Naive thymus-derived CD4-positive, alpha-beta T cell (primary cell): ENCODE measurements around the gene PTPRJ. TPM values are rescaled to one million over a fixed set of nuclear protein-coding genes. Genes with fewer than 3 reads are reported as not detected.
A peak's percentile ranks its signal among the peaks of the same experiment; 100 is the strongest.

ENCODE experiments used
- ATAC-seq: fragments of 150-1000 bp; cut with Tn5 transposase; 2 replicates; pipeline ENCODE4 v1.10.0; 2021; ENCODE audit warnings: mild to moderate bottlenecking, moderate library complexity
- CTCF ChIA-PET: fragments of 350-600 bp; sonication (Branson Sonifier 250); formaldehyde crosslinking; loops from one replicate; lab custom pipeline; 2021; ENCODE audit warnings: antibody characterized with exemption; lab: Charles Lee
- POLR2A ChIA-PET: fragments of 350-600 bp; sonication (Branson Sonifier 250); formaldehyde crosslinking; loops from one replicate; lab custom pipeline; 2021; ENCODE audit warnings: antibody characterized with exemption, inconsistent platforms; lab: Charles Lee
- DNase-seq, 9 donors: peaks; one replicate each; pipeline versions ENCODE4 v3.0.0 to v3.0.0-alpha.2; 2020 to 2022; ENCODE audit warnings: mixed read lengths in 1 of 9
- H3K27ac ChIP-seq: one replicate; pipeline ENCODE4 v1.7.0; 2013; ENCODE audit warnings: mild to moderate bottlenecking, low read depth, low read length, moderate library complexity
- H3K27me3 ChIP-seq, 2 donors: one replicate each; pipeline ENCODE4 v1.7.0; 2013; ENCODE audit warnings: low read length in 2 of 2, mild to moderate bottlenecking in 2 of 2, moderate library complexity in 2 of 2; ENCODE audit not compliant: control insufficient read depth in 2 of 2, insufficient read depth in 2 of 2
- H3K36me3 ChIP-seq, 3 experiments: 1 replicate in 2 of 3; 2 replicates in 1 of 3; pipeline ENCODE4 v1.7.0; 2013; ENCODE audit warnings: low read length in 3 of 3, mild to moderate bottlenecking in 3 of 3, moderate library complexity in 1 of 3; ENCODE audit not compliant: insufficient read depth in 3 of 3, control insufficient read depth in 2 of 3
- H3K4me1 ChIP-seq, 2 donors: one replicate each; pipeline ENCODE4 v1.7.0; 2013; ENCODE audit warnings: low read length in 2 of 2, mild to moderate bottlenecking in 2 of 2, moderate library complexity in 1 of 2; ENCODE audit not compliant: control insufficient read depth in 2 of 2, insufficient read depth in 2 of 2
- H3K4me3 ChIP-seq: 2 replicates; pipeline ENCODE4 v1.7.0; 2013; ENCODE audit warnings: mild to moderate bottlenecking, low read length
- H3K9me3 ChIP-seq, 3 experiments: 1 replicate in 2 of 3; 2 replicates in 1 of 3; pipeline ENCODE4 v1.7.0; 2013; ENCODE audit warnings: low read length in 3 of 3; ENCODE audit not compliant: control insufficient read depth in 2 of 3
- H3K27ac Mint-ChIP-seq, 9 donors: one replicate each; pipeline ENCODE4 v1.8.0; 2020 to 2022; ENCODE audit warnings: mixed read lengths in 9 of 9, mild to moderate bottlenecking in 8 of 9, moderate library complexity in 5 of 9, inconsistent platforms in 2 of 9
- H3K27me3 Mint-ChIP-seq, 5 donors: one replicate each; pipeline ENCODE4 v1.8.0; 2021 to 2022; ENCODE audit warnings: mixed read lengths in 5 of 5, mild to moderate bottlenecking in 1 of 5
- H3K36me3 Mint-ChIP-seq, 5 donors: one replicate each; pipeline ENCODE4 v1.8.0; 2020 to 2022; ENCODE audit warnings: mixed read lengths in 5 of 5, mild to moderate bottlenecking in 3 of 5, inconsistent platforms in 1 of 5
- H3K4me1 Mint-ChIP-seq, 7 donors: one replicate each; pipeline ENCODE4 v1.8.0; 2020 to 2022; ENCODE audit warnings: mixed read lengths in 7 of 7, mild to moderate bottlenecking in 3 of 7, inconsistent platforms in 1 of 7
- H3K4me3 Mint-ChIP-seq, 10 donors: one replicate each; pipeline ENCODE4 v1.8.0; 2020 to 2022; ENCODE audit warnings: mild to moderate bottlenecking in 10 of 10, mixed read lengths in 10 of 10, moderate library complexity in 6 of 10, inconsistent platforms in 2 of 10
- H3K9me3 Mint-ChIP-seq, 11 donors: one replicate each; pipeline ENCODE4 v1.8.0; 2020 to 2022; ENCODE audit warnings: mixed read lengths in 11 of 11, mild to moderate bottlenecking in 4 of 11, inconsistent platforms in 1 of 11, moderate library complexity in 1 of 11
- intact Hi-C, 2 donors: fragments of 100-400 bp; cut with micrococcal nuclease; formaldehyde crosslinking; loops; one replicate each; pipeline ENCODE4 v1.15.1; 2023
- polyA plus RNA-seq, 2 donors: library from polyadenylated mRNA; unstranded; fragments of 300-500 nt; fragmentation: Illumina TruSeq; gene quantifications; one replicate each; pipeline ENCODE4 v1.2.3, GENCODE V29; 2021
- total RNA-seq, 6 experiments: library from RNA in 5 of 6; stranded (reverse) in 5 of 6; gene quantifications; 1 replicate in 5 of 6; 2 replicates in 1 of 6; pipeline ENCODE4 v1.2.3 and lab custom pipeline; 2021 to 2026

The PTPRJ gene
- total and polyA plus RNA-seq, 7 experiments from 2014 or later: 7.0 to 82.3 (median 46.7) TPM

GRCh38 chr11:48079596-48079995 lies 99.2 kb downstream of the PTPRJ start:
- no peaks in the 10 kb centered on the region for H3K9me3 ChIP-seq
- ChIA-PET CTCF (no interaction called here), POLR2A (interaction anchor here (0.6 to 2.8 kb wide), 3 partner anchors 14 to 567 kb away, joined by 3 to 14 read pairs (median 3); no protein-coding TSS in a partner anchor)
- no peak for DNase-seq
- no peak overlapping the region for H3K4me3 ChIP-seq
- H3K27me3 ChIP-seq: no peaks in the 10 kb centered on the region
- Mint-ChIP-seq H3K9me3 (no peaks in the 10 kb centered on the region), H3K4me3 (peak overlapping the region in 2 of 10 donors; percentile 33 to 52), H3K4me1 (peaks cover 51 to 76% (median 67%) of the 10 kb centered on the region in 7 donors), H3K36me3 (peaks cover 0 to 50% (median 16%) of the 10 kb centered on the region in 5 donors), H3K27ac (peak overlapping the region in 4 of 9 donors; percentile 16 to 50 (median 30)), H3K27me3 (no peaks in the 10 kb centered on the region)
- peaks cover 0 to 10% of the 10 kb centered on the region in 2 donors for H3K4me1 ChIP-seq
- ATAC-seq: peak; percentile 53
- intact Hi-C loops: loop anchor here in 1 of 2 donors (5.0 kb wide), 1 partner anchor 37 kb away; no protein-coding TSS in a partner anchor
- H3K27ac ChIP-seq: no peak overlapping the region
- H3K36me3 ChIP-seq: no peaks in the 10 kb centered on the region

DNA sequence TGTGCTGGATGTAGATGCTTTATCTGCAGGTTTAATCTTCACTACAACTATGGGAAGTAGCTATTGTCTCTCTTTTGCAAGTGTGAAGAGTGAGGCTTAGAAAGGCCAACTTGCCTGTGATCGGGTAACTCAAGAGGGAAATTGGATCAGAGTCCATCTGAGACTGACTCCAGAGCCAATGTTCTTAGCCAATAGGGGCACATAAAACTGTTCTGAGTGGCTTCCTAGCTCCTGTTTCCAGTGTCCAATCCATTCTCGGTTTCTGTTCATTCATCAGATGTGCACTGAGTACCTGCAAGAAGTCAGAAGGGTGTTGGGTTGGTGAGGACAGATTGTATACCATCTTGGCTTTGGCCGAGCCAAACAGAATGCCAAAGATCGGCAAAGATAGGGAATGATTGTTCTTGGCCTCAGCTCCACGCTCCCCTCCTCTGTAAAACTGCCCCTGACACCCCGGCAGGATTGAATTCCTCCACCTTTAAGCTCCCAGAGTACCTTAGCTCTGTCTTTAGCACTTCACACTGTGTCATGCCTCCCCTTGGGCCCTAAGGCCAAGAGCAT lies 100.0 kb downstream of the PTPRJ start:
- Mint-ChIP-seq H3K27me3 (no peaks in the 10 kb centered on the region), H3K4me1 (peaks cover 49 to 78% (median 64%) of the 10 kb centered on the region in 7 donors), H3K36me3 (peaks cover 0 to 49% (median 16%) of the 10 kb centered on the region in 5 donors), H3K27ac (peak overlapping the region in 7 of 9 donors; percentile 28 to 83 (median 50)), H3K4me3 (peak overlapping the region in 8 of 10 donors; percentile 0 to 65 (median 43)), H3K9me3 (no peaks in the 10 kb centered on the region)
- H3K27me3 ChIP-seq: no peaks in the 10 kb centered on the region
- POLR2A ChIA-PET: interaction anchor here (0.5 to 2.8 kb wide), 6 partner anchors 10 to 122 kb away, joined by 3 to 14 read pairs (median 4); no protein-coding TSS in a partner anchor
- ATAC-seq (no peak), DNase-seq (no peak)
- intact Hi-C loops: no loop called here
- CTCF ChIA-PET: no interaction called here
- no peak overlapping the region for H3K27ac ChIP-seq
- no peak overlapping the region for H3K4me3 ChIP-seq
- peaks cover 0 to 10% of the 10 kb centered on the region in 2 donors for H3K4me1 ChIP-seq
- no peaks in the 10 kb centered on the region for H3K36me3 ChIP-seq
- no peaks in the 10 kb centered on the region for H3K9me3 ChIP-seq

GRCh38 chr11:48081151-48082010 lies 101.0 kb downstream of the PTPRJ start:
- ChIA-PET POLR2A (interaction anchor here (0.5 to 2.8 kb wide), 6 partner anchors 11 to 1967 kb away, joined by 3 to 14 read pairs (median 4); no protein-coding TSS in a partner anchor), CTCF (interaction anchor here (0.6 to 0.8 kb wide), 2 partner anchors 146 to 190 kb away, joined by 4 read pairs; no protein-coding TSS in a partner anchor)
- Histone ChIP-seq H3K9me3 (no peaks in the 10 kb centered on the region), H3K27me3 (no peaks in the 10 kb centered on the region), H3K4me3 (no peak overlapping the region), H3K4me1 (peaks cover 0 to 10% of the 10 kb centered on the region in 2 donors), H3K27ac (no peak overlapping the region), H3K36me3 (no peaks in the 10 kb centered on the region)
- intact Hi-C loops: no loop called here
- Mint-ChIP-seq H3K4me3 (peak overlapping the region in 7 of 10 donors; percentile 33 to 65 (median 60)), H3K36me3 (peaks cover 0 to 40% (median 12%) of the 10 kb centered on the region in 5 donors), H3K27ac (peak overlapping the region in 8 of 9 donors; percentile 21 to 83 (median 56)), H3K27me3 (no peaks in the 10 kb centered on the region), H3K9me3 (no peaks in the 10 kb centered on the region), H3K4me1 (peaks cover 42 to 70% (median 64%) of the 10 kb centered on the region in 7 donors)
- ATAC-seq (peak; percentile 81), DNase-seq (peak in 3 of 9 donors; percentile 3 to 44 (median 14))

DNA sequence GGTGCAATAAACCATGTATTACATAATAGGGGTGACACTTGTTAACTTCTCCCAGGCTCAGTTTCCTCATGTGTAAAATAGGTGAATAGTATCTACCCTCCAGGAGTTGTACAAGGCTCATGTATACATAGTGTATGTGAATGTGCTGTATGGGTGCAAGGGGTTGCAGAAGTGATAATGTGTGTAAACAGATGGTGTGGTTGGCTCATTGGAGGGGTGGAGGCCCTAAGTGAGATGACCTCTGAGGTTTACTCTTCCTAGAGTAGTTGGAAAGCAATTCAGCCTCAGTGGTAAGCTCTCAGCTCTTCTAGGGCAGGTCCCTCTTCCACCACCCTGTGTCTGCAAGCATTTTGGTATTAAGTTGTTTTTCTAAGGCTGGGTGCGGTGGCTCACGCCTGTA lies 102.4 kb downstream of the PTPRJ start:
- H3K36me3 ChIP-seq: no peaks in the 10 kb centered on the region
- no peaks in the 10 kb centered on the region for H3K27me3 Mint-ChIP-seq
- peaks cover 44 to 78% (median 67%) of the 10 kb centered on the region in 7 donors for H3K4me1 Mint-ChIP-seq
- ChIA-PET POLR2A (no interaction called here), CTCF (interaction anchor here (0.6 kb wide), 1 partner anchor 145 kb away, joined by 5 read pairs; no protein-coding TSS in a partner anchor)
- peaks cover 0 to 33% (median 7%) of the 10 kb centered on the region in 5 donors for H3K36me3 Mint-ChIP-seq
- no peak for ATAC-seq
- H3K27me3 ChIP-seq: no peaks in the 10 kb centered on the region
- H3K27ac Mint-ChIP-seq: peak overlapping the region in 1 of 9 donors; percentile 59
- H3K9me3 Mint-ChIP-seq: no peaks in the 10 kb centered on the region
- no peak overlapping the region for H3K4me3 Mint-ChIP-seq
- DNase-seq: no peak
- peaks cover 0 to 10% of the 10 kb centered on the region in 2 donors for H3K4me1 ChIP-seq
- intact Hi-C loops: no loop called here
- H3K9me3 ChIP-seq: no peaks in the 10 kb centered on the region
- no peak overlapping the region for H3K27ac ChIP-seq
- H3K4me3 ChIP-seq: no peak overlapping the region

DNA sequence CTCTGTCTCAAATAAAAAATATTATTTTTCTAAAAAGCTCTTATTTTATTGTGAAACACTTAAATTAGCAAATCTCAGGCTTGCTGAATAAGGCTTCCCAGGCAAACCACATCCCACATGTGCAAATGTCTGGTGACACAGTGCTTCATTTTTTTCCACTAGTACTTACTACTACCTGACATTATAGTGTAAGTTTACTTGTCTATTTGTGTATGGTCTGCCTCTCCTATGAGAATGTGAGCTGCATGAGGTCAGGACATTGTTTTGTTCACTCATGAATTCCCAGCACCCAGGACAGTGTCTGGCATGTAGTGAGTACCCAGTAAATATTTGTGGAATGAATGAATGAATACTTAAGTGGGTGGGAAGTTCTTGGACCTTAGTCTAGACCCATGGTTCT lies 103.1 kb downstream of the PTPRJ start:
- Histone ChIP-seq H3K4me3 (no peak overlapping the region), H3K27me3 (no peaks in the 10 kb centered on the region), H3K27ac (no peak overlapping the region), H3K9me3 (no peaks in the 10 kb centered on the region), H3K36me3 (no peaks in the 10 kb centered on the region), H3K4me1 (peaks cover 0 to 10% of the 10 kb centered on the region in 2 donors)
- Mint-ChIP-seq H3K4me1 (peaks cover 46 to 79% (median 68%) of the 10 kb centered on the region in 7 donors), H3K27me3 (no peaks in the 10 kb centered on the region), H3K9me3 (no peaks in the 10 kb centered on the region), H3K4me3 (peak overlapping the region in 1 of 10 donors; percentile 23), H3K36me3 (peaks cover 0 to 31% (median 4%) of the 10 kb centered on the region in 5 donors), H3K27ac (no peak overlapping the region)
- DNase-seq: no peak
- intact Hi-C loops: no loop called here
- ChIA-PET CTCF (interaction anchor here (0.6 kb wide), 1 partner anchor 1593 kb away, joined by 3 read pairs; no protein-coding TSS in a partner anchor), POLR2A (interaction anchor here (0.6 kb wide), 1 partner anchor 17 kb away, joined by 3 read pairs; no protein-coding TSS in a partner anchor)
- ATAC-seq: no peak

- Histone ChIP-seq H3K36me3 (no peaks in the 10 kb centered on the region), H3K4me1 (peaks cover 0 to 14% of the 10 kb centered on the region in 2 donors), H3K27me3 (no peaks in the 10 kb centered on the region), H3K4me3 (no peak overlapping the region), H3K9me3 (no peaks in the 10 kb centered on the region), H3K27ac (no peak overlapping the region)
- H3K9me3 Mint-ChIP-seq: no peaks in the 10 kb centered on the region
- intact Hi-C loops: no loop called here
- no peaks in the 10 kb centered on the region for H3K27me3 Mint-ChIP-seq
- H3K27ac Mint-ChIP-seq: no peak overlapping the region
- DNase-seq (no peak), ATAC-seq (no peak)
- POLR2A ChIA-PET: no interaction called here
- peaks cover 50 to 80% (median 67%) of the 10 kb centered on the region in 7 donors for H3K4me1 Mint-ChIP-seq
- CTCF ChIA-PET: interaction anchor here (0.6 to 1.4 kb wide), 2 partner anchors 8 to 151 kb away, joined by 3 read pairs; no protein-coding TSS in a partner anchor
- H3K36me3 Mint-ChIP-seq: peaks cover 0 to 26% (median 8%) of the 10 kb centered on the region in 5 donors
- no peak overlapping the region for H3K4me3 Mint-ChIP-seq
Measured at GRCh38 chr11:48085688-48086087, 105.3 kb downstream of the PTPRJ start.
